SK-N-MC (cell line): ENCODE data around the gene SLC16A6.
"Not testable (repeated sequence)": the region's sequence is repeated elsewhere in the genome, so short reads cannot be mapped to it uniquely, and the experiment has no call there.

ENCODE experiments used
- DNase-seq: peaks from one replicate; pipeline ENCODE4 v3.0.0-alpha.2; 2011; ENCODE audit warnings: low read depth, low spot score
- H3K27ac ChIP-seq: fragments of 200-600 bp; sonication (generic); 2 replicates; pipeline ENCODE4 v1.5.1; 2016; ENCODE audit warnings: mixed run types
- H3K36me3 ChIP-seq: fragments of 200-600 bp; sonication (generic); 2 replicates; pipeline ENCODE4 v1.6.1; 2017; ENCODE audit warnings: antibody characterized with exemption, low read length, mixed read lengths; ENCODE audit not compliant: insufficient read depth
- H3K4me3 ChIP-seq: fragments of 200-600 bp; sonication (generic); 2 replicates; pipeline ENCODE4 v1.5.1; 2016
- H3K9ac ChIP-seq: fragments of 200-600 bp; sonication (generic); 2 replicates; pipeline ENCODE4 v1.8.0; 2017; ENCODE audit warnings: mixed run types, mixed read lengths; ENCODE audit not compliant: insufficient read length
- H3K9me3 ChIP-seq: fragments of 200-600 bp; sonication (generic); 2 replicates; pipeline ENCODE4 v1.6.1; 2017; ENCODE audit warnings: low read depth, mild to moderate bottlenecking, antibody characterized with exemption, low read length, moderate library complexity, mixed read lengths
- EZH2 ChIP-seq: fragments of 200-600 bp; sonication (generic); IDR thresholded peaks from one replicate; pipeline ENCODE4 v1.6.1; 2017; ENCODE audit warnings: antibody characterized with exemption
- FOXP2 ChIP-seq: optimal IDR thresholded peaks from 2 replicates; pipeline ENCODE3; 2011; ENCODE audit warnings: mild to moderate bottlenecking, moderate library complexity; ENCODE audit not compliant: insufficient read depth; ENCODE audit errors: extremely low read length, control extremely low read depth
- POLR2AphosphoS5 ChIP-seq: IDR thresholded peaks from 2 replicates; pipeline ENCODE4 v1.6.1; 2012; ENCODE audit warnings: mild to moderate bottlenecking, low read depth, low read length, borderline replicate concordance

SLC16A6 gene

GRCh38 chr17:68288804-68289203, 2.1 kb downstream of the SLC16A6 start:
- Histone ChIP-seq H3K36me3 (no peaks in the 10 kb centered on the region), H3K27ac (no peak overlapping the region), H3K4me3 (no peak overlapping the region), H3K9me3 (no peaks in the 10 kb centered on the region), H3K9ac (no peak overlapping the region)
- no peak for DNase-seq
- no peak for TF ChIP-seq FOXP2
- TF ChIP-seq POLR2AphosphoS5 = no peak
- no peak for TF ChIP-seq EZH2

GRCh38 chr17:68288375-68288774, 2.6 kb downstream of the SLC16A6 start:
- no peak for DNase-seq
- no peaks in the 10 kb centered on the region for H3K9me3 ChIP-seq
- H3K4me3 ChIP-seq = no peak overlapping the region
- no peaks in the 10 kb centered on the region for H3K36me3 ChIP-seq
- TF ChIP-seq POLR2AphosphoS5 = no peak
- no peak for TF ChIP-seq FOXP2
- H3K27ac ChIP-seq = no peak overlapping the region
- no peak overlapping the region for H3K9ac ChIP-seq

GRCh38 chr17:68281965-68282364, 9.0 kb downstream of the SLC16A6 start:
- not testable (repeated sequence) for H3K9me3 ChIP-seq, DNase-seq, H3K4me3 ChIP-seq, H3K9ac ChIP-seq, H3K27ac ChIP-seq, H3K36me3 ChIP-seq

GRCh38 chr17:68277807-68278206, 13.1 kb downstream of the SLC16A6 start:
- TF ChIP-seq POLR2AphosphoS5 (no peak), FOXP2 (no peak), EZH2 (no peak)
- Histone ChIP-seq H3K9ac (no peak overlapping the region), H3K9me3 (no peaks in the 10 kb centered on the region), H3K4me3 (no peak overlapping the region), H3K36me3 (no peaks in the 10 kb centered on the region), H3K27ac (no peak overlapping the region)
- DNase-seq = no peak

- not testable (repeated sequence) for H3K27ac ChIP-seq, DNase-seq, H3K9ac ChIP-seq, H3K4me3 ChIP-seq, H3K9me3 ChIP-seq, H3K36me3 ChIP-seq
These were observed 14.6 kb downstream of the SLC16A6 start for GRCh38 chr17:68276339-68276738.

GRCh38 chr17:68273722-68274121, 17.2 kb downstream of the SLC16A6 start:
- H3K4me3 ChIP-seq = no peak overlapping the region
- no peaks in the 10 kb centered on the region for H3K36me3 ChIP-seq
- no peak for DNase-seq
- no peaks in the 10 kb centered on the region for H3K9me3 ChIP-seq
- H3K27ac ChIP-seq = no peak overlapping the region
- H3K9ac ChIP-seq = no peak overlapping the region
- TF ChIP-seq EZH2 = no peak
- no peak for TF ChIP-seq FOXP2
- no peak for TF ChIP-seq POLR2AphosphoS5

- not testable (repeated sequence) for H3K4me3 ChIP-seq, DNase-seq, H3K27ac ChIP-seq, H3K9me3 ChIP-seq, H3K9ac ChIP-seq, H3K36me3 ChIP-seq
These were observed 25.1 kb downstream of the SLC16A6 start for GRCh38 chr17:68265833-68266232.

GRCh38 chr17:68263101-68263681, 27.7 kb downstream of the SLC16A6 start:
- H3K9me3 ChIP-seq, H3K27ac ChIP-seq, H3K9ac ChIP-seq, DNase-seq, H3K36me3 ChIP-seq, H3K4me3 ChIP-seq: not testable (repeated sequence)

GRCh38 chr17:68262467-68262866, 28.5 kb downstream of the SLC16A6 start:
- not testable (repeated sequence) for DNase-seq, H3K9ac ChIP-seq

GRCh38 chr17:68260051-68260762, 30.7 kb downstream of the SLC16A6 start:
- no peaks in the 10 kb centered on the region for H3K9me3 ChIP-seq
- no peak overlapping the region for H3K27ac ChIP-seq
- H3K9ac ChIP-seq = no peak overlapping the region
- no peak overlapping the region for H3K4me3 ChIP-seq
- TF ChIP-seq POLR2AphosphoS5 (no peak), FOXP2 (no peak), EZH2 (no peak)
- DNase-seq = no peak
- no peaks in the 10 kb centered on the region; the same call in 1 of the 2 replicates for H3K36me3 ChIP-seq

More at GRCh38 chr17:68262467-68262866, 28.5 kb downstream of the SLC16A6 start:
- H3K36me3 ChIP-seq, H3K27ac ChIP-seq, H3K4me3 ChIP-seq, H3K9me3 ChIP-seq: not testable (repeated sequence)

- not testable (repeated sequence) for H3K9me3 ChIP-seq, DNase-seq, H3K4me3 ChIP-seq, H3K9ac ChIP-seq, H3K36me3 ChIP-seq, H3K27ac ChIP-seq
These were observed 31.3 kb downstream of the SLC16A6 start for GRCh38 chr17:68259648-68259951.

GRCh38 chr17:68258890-68259647, 31.9 kb downstream of the SLC16A6 start:
- not testable (repeated sequence) for H3K36me3 ChIP-seq, H3K27ac ChIP-seq, DNase-seq, H3K4me3 ChIP-seq, H3K9me3 ChIP-seq
- H3K9ac ChIP-seq = peak overlapping the region; percentile 41
